Epithelial cell of proximal tubule (primary cell): ENCODE data around the gene MSL3B.

Source experiments
- DNase-seq: peaks from one replicate; pipeline ENCODE4 v3.0.0-alpha.2; 2011; ENCODE audit warnings: low read depth
- H3K4me3 ChIP-seq: 2 replicates; pipeline ENCODE4 v1.5.1; 2011; ENCODE audit warnings: low read depth, mild to moderate bottlenecking, low read length
- TF ChIP-seq, protein P1 (sequence below): conservative IDR thresholded peaks from 2 replicates; pipeline ENCODE4 v1.5.1; 2012; ENCODE audit warnings: low read depth, mild to moderate bottlenecking, low read length

MSL3B gene

DNA sequence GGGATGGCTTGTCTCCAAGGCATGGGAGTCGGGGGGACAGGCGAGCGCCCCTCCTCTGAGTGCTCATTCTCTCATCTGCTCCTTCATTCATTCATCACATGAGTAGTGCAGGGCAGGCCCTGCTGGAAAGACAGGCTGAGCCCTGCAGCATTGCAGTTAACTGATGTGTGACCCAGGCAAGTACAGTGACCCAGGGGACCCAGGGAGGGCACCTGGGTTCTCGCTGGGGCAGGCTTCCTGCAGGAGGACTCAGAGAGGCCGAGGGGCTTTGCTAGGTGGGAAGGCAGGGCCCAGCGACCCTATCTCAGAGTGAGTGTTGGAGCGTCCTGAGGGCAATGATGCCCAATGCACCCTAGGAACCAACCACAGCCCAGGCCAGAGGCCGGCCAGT lies 44.5 kb downstream of the MSL3B start:
- DNase-seq, result no peak
- H3K4me3 ChIP-seq, result no peak overlapping the region
- TF ChIP-seq, protein P1, sequence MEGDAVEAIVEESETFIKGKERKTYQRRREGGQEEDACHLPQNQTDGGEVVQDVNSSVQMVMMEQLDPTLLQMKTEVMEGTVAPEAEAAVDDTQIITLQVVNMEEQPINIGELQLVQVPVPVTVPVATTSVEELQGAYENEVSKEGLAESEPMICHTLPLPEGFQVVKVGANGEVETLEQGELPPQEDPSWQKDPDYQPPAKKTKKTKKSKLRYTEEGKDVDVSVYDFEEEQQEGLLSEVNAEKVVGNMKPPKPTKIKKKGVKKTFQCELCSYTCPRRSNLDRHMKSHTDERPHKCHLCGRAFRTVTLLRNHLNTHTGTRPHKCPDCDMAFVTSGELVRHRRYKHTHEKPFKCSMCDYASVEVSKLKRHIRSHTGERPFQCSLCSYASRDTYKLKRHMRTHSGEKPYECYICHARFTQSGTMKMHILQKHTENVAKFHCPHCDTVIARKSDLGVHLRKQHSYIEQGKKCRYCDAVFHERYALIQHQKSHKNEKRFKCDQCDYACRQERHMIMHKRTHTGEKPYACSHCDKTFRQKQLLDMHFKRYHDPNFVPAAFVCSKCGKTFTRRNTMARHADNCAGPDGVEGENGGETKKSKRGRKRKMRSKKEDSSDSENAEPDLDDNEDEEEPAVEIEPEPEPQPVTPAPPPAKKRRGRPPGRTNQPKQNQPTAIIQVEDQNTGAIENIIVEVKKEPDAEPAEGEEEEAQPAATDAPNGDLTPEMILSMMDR, result no peak

DNA sequence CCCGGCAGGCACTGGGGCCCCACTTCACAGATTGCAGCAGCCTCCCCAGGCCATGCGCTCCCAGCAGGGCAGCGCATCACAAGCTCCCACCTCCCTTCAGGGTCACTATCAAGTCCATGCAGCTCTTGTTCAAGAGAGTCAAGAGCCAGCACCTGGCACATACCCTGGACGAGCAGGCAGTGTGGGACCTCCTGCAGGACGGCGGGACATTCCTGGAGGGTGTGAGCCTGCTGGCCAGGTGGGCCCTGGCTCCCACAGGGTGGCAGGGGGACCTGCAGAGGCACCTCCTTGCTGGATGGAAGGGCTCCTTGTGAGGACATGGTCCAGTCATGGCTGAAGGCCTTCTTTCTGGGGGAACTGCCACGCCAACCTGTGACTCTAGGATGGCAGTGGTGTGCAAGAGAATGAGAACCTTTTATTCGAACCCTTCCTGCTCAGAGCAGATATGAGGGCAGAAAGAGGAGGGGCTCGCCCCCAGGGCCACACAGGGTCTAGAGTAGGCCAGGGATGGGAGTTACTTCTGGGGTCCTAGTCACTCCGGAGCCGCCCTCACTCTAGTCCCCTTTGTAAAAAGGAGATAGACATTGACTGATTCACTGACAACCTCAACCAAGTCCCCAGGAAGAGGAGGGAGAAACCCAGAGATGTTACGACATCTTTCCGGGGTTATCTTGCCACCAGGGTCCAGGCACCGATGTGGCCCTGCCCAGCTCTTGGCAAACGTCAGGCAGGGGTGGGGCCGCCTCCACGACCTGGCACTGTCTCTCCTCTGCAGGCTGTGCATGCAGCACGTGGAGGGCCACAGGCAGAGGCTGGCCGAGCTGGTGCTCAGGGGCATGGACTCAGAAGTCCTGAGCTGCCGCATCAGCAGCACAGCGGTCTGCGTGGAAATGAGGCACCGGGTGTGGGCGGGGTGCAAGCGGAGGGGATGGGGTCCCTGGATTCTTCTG lies 45.1 kb downstream of the MSL3B start:
- TF ChIP-seq, protein P1, result no peak

DNA sequence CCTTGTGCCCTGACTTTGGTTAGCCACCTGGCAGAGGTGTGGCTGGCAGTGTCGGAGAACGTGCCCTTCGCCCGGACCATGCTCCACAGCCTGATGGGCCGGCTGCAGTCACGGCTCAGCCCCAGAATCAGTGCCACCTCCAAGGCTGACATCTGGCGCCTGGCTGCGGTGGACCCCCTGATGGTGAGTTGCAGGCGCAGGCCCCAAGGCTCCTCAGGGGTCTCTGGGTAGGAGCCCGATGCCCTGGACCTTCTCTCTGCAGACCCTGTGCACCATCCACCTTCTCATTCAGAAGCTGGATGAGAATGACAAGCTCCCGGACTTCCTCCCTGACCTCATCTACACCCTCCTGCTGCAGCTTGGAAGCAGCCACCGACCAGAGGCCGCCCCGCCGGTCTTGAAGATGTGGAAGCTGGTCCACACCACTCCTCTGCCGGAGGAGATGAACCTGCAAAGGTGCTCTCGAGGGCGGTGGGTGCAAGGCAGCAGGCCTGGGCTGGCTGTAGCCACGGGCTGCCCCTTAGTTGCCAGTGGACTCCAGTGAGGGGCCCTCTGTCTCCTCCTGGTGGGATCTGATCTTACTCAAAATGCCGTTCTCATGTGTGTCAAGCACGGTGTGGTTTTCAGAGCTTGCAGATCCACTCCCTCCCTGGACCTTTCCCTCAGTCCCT lies 46.0 kb downstream of the MSL3B start:
- no peak for DNase-seq
- TF ChIP-seq, protein P1, result no peak

More for the DNA sequence above, 45.1 kb downstream of the MSL3B start:
- no peak for DNase-seq
- H3K4me3 ChIP-seq, result no peak overlapping the region

DNA sequence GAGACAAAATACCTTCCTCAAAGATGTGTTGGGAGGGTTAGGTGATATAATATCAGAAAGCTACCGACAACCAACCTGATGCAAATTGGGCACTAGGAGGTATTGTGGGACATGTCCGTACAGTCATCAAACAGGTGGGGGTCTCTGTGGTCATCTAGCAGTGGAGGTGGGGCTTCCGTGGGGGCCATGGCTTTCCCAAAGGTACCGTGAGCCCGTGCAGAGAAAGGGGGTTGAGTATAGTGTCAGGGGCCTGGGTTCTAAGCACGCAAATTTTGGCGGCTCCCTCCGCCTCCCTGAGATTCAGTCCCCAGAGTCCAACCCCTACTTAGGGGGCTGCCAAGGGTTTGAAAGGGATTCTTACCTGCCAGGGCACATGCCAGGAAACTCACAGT lies 46.5 kb downstream of the MSL3B start:
- DNase-seq, result no peak
- TF ChIP-seq, protein P1, result no peak
- no peak overlapping the region for H3K4me3 ChIP-seq

More for the DNA sequence above, 46.0 kb downstream of the MSL3B start:
- no peak overlapping the region for H3K4me3 ChIP-seq

DNA sequence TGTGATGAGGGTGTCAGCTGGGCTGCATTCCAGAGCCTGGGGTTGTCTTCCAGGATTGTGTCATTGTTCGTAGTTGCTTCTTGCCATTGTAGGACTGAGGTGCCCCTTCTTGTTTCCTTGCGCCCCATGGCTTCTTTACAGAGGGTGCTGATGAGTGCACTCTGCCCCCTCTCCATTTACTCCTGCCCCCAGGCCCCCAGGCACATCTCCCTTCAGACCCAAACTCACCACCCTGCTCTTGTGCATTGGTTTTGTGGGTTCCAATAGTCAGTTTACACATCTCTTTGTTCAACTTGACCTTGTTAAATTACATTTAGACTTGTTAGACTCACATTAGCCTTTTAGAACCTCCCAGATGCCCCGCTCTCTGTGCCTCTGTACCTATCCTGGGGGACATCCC lies 47.0 kb downstream of the MSL3B start:
- DNase-seq, result no peak
- TF ChIP-seq, protein P1, result no peak
- H3K4me3 ChIP-seq, result no peak overlapping the region

DNA sequence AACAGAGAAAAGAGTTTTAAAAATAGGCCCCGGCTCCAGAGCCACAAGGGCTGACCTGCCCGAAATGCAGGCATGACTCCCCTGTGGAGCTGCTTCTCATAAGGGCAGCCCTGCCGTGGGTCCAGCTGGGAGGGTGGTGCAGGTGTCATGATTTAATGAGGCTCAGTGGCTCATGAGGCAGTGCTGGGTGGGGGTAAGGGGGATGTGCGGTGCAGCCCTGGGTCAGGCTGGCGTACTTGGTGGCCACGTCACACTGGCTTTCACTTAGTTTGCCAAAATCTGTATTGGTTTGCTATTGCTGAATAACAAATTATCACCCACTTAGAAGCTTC lies 47.4 kb downstream of the MSL3B start:
- H3K4me3 ChIP-seq, result no peak overlapping the region
- TF ChIP-seq, protein P1, result no peak
- DNase-seq, result no peak
